GM12878 (cell line): ENCODE data around the gene PIK3C3.

Experiments used
- KDM1A ChIP-seq: fragments of 200-600 bp; sonication (generic); IDR thresholded peaks from 2 replicates; pipeline ENCODE4 v1.6.1; 2016; ENCODE audit warnings: borderline replicate concordance
- NFYB ChIP-seq: IDR thresholded peaks from 2 replicates; pipeline ENCODE4 v1.6.1; 2011; ENCODE audit warnings: low read depth, mild to moderate bottlenecking, low read length, improper control_type of control experiment, moderate library complexity; ENCODE audit not compliant: insufficient read depth
- POLR2A ChIP-seq: IDR thresholded peaks from 2 replicates; pipeline ENCODE4 v1.6.1; 2011; ENCODE audit warnings: low read depth, mild to moderate bottlenecking, low read length
- POLR2AphosphoS2 ChIP-seq: IDR thresholded peaks from 2 replicates; pipeline ENCODE4 v1.6.1; 2011; ENCODE audit warnings: low read depth, mild to moderate bottlenecking, low read length, improper control_type of control experiment, moderate library complexity
- POLR2AphosphoS5 ChIP-seq: IDR thresholded peaks from 2 replicates; pipeline ENCODE4 v1.6.1; 2011; ENCODE audit warnings: mild to moderate bottlenecking, low read length, inconsistent platforms
- TAF1 ChIP-seq: IDR thresholded peaks from 2 replicates; pipeline ENCODE4 v1.6.1; 2011; ENCODE audit warnings: mild to moderate bottlenecking, low read depth, low read length, borderline replicate concordance
- TF ChIP-seq, protein P1 (sequence below): fragments of 450-650 bp; IDR thresholded peaks from 2 replicates; pipeline ENCODE4 v1.6.1; 2016; ENCODE audit warnings: mild to moderate bottlenecking
- TF ChIP-seq, protein P2 (sequence below): fragments of 450-650 bp; IDR thresholded peaks from 2 replicates; pipeline ENCODE4 v1.6.1; 2016; ENCODE audit warnings: mild to moderate bottlenecking
- TF ChIP-seq, protein P3 (sequence below): IDR thresholded peaks from 2 replicates; pipeline ENCODE4 v1.6.1; 2012; ENCODE audit warnings: mild to moderate bottlenecking, low read depth, low read length
- TF ChIP-seq, protein P4 (sequence below), 3 experiments: IDR thresholded peaks in 2 of 3; conservative IDR thresholded peaks in 1 of 3; 2 replicates each; pipeline ENCODE4 v1.5.1; 2011; ENCODE audit warnings: low read depth in 3 of 3, low read length in 3 of 3, mild to moderate bottlenecking in 3 of 3, control low read depth in 2 of 3, moderate library complexity in 2 of 3, inconsistent platforms in 1 of 3, mixed read lengths in 1 of 3; ENCODE audit not compliant: control insufficient read depth in 2 of 3, insufficient read depth in 1 of 3; ENCODE audit errors: extremely low read depth in 1 of 3
- TF ChIP-seq, protein P5 (sequence below): fragments of 150-350 bp; IDR thresholded peaks from 2 replicates; pipeline ENCODE4 v1.6.1; 2014; ENCODE audit warnings: mild to moderate bottlenecking, low read depth, low read length

DNA sequence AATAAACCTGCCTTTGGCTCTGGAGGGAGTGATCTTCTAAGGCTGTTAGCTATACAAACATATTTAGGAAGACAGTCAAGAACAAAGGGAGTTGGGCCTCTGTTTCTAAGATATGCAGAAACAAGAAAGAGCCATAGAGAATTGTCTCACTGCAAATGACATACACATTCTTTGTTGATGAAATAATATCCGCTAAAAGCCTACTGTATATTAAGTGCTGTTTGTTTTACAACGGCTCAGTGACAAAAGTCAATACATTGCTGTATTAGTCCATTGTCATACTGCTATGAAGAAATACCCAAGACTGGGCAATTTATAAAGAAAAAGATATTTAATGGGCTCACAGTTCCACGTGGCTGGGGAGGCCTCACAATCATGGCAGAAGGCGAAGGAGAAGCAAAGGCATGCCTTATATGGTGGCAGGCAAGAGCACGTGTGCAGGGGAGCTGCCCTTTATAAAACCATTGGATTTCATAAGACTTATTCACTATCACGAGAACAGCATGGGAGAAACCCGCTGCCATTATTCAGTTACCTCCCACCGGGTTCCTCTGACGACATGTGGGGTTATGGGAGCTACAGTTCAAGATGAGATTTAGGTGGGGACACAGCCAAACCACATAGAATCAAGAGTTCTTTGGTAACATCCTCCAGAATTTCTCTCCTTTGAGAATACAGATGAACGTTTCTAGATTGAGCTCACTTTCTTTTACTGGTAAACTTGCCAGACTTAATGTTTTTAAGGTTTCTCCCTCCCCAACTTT lies 157.8 kb downstream of the PIK3C3 start:
- TF ChIP-seq, protein P1, sequence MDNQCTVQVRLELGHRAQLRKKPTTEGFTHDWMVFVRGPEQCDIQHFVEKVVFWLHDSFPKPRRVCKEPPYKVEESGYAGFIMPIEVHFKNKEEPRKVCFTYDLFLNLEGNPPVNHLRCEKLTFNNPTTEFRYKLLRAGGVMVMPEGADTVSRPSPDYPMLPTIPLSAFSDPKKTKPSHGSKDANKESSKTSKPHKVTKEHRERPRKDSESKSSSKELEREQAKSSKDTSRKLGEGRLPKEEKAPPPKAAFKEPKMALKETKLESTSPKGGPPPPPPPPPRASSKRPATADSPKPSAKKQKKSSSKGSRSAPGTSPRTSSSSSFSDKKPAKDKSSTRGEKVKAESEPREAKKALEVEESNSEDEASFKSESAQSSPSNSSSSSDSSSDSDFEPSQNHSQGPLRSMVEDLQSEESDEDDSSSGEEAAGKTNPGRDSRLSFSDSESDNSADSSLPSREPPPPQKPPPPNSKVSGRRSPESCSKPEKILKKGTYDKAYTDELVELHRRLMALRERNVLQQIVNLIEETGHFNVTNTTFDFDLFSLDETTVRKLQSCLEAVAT = no peak
- no peak for TF ChIP-seq KDM1A
- TF ChIP-seq POLR2A = no peak
- TF ChIP-seq, protein P2, sequence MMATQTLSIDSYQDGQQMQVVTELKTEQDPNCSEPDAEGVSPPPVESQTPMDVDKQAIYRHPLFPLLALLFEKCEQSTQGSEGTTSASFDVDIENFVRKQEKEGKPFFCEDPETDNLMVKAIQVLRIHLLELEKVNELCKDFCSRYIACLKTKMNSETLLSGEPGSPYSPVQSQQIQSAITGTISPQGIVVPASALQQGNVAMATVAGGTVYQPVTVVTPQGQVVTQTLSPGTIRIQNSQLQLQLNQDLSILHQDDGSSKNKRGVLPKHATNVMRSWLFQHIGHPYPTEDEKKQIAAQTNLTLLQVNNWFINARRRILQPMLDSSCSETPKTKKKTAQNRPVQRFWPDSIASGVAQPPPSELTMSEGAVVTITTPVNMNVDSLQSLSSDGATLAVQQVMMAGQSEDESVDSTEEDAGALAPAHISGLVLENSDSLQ = no peak
- TF ChIP-seq NFYB = no peak
- no peak for TF ChIP-seq POLR2AphosphoS2
- no peak for TF ChIP-seq POLR2AphosphoS5
- TF ChIP-seq, protein P3, sequence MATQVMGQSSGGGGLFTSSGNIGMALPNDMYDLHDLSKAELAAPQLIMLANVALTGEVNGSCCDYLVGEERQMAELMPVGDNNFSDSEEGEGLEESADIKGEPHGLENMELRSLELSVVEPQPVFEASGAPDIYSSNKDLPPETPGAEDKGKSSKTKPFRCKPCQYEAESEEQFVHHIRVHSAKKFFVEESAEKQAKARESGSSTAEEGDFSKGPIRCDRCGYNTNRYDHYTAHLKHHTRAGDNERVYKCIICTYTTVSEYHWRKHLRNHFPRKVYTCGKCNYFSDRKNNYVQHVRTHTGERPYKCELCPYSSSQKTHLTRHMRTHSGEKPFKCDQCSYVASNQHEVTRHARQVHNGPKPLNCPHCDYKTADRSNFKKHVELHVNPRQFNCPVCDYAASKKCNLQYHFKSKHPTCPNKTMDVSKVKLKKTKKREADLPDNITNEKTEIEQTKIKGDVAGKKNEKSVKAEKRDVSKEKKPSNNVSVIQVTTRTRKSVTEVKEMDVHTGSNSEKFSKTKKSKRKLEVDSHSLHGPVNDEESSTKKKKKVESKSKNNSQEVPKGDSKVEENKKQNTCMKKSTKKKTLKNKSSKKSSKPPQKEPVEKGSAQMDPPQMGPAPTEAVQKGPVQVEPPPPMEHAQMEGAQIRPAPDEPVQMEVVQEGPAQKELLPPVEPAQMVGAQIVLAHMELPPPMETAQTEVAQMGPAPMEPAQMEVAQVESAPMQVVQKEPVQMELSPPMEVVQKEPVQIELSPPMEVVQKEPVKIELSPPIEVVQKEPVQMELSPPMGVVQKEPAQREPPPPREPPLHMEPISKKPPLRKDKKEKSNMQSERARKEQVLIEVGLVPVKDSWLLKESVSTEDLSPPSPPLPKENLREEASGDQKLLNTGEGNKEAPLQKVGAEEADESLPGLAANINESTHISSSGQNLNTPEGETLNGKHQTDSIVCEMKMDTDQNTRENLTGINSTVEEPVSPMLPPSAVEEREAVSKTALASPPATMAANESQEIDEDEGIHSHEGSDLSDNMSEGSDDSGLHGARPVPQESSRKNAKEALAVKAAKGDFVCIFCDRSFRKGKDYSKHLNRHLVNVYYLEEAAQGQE = no peak
- TF ChIP-seq, protein P4, sequence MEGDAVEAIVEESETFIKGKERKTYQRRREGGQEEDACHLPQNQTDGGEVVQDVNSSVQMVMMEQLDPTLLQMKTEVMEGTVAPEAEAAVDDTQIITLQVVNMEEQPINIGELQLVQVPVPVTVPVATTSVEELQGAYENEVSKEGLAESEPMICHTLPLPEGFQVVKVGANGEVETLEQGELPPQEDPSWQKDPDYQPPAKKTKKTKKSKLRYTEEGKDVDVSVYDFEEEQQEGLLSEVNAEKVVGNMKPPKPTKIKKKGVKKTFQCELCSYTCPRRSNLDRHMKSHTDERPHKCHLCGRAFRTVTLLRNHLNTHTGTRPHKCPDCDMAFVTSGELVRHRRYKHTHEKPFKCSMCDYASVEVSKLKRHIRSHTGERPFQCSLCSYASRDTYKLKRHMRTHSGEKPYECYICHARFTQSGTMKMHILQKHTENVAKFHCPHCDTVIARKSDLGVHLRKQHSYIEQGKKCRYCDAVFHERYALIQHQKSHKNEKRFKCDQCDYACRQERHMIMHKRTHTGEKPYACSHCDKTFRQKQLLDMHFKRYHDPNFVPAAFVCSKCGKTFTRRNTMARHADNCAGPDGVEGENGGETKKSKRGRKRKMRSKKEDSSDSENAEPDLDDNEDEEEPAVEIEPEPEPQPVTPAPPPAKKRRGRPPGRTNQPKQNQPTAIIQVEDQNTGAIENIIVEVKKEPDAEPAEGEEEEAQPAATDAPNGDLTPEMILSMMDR (IDR thresholded peaks at IDR 0.05 in 2 of 3, conservative IDR thresholded peaks at IDR 0.05 in 1 of 3; ENCODE audit: control insufficient read depth in 2 of 3, extremely low read depth in 1 of 3, insufficient read depth in 1 of 3, low read depth in 3 of 3, low read length in 3 of 3) = no peak
- TF ChIP-seq TAF1 = no peak
- TF ChIP-seq, protein P5, sequence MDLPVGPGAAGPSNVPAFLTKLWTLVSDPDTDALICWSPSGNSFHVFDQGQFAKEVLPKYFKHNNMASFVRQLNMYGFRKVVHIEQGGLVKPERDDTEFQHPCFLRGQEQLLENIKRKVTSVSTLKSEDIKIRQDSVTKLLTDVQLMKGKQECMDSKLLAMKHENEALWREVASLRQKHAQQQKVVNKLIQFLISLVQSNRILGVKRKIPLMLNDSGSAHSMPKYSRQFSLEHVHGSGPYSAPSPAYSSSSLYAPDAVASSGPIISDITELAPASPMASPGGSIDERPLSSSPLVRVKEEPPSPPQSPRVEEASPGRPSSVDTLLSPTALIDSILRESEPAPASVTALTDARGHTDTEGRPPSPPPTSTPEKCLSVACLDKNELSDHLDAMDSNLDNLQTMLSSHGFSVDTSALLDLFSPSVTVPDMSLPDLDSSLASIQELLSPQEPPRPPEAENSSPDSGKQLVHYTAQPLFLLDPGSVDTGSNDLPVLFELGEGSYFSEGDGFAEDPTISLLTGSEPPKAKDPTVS = no peak
